Activated CD4-positive, CD25-positive, alpha-beta regulatory T cell (primary cell): Measurements from ENCODE around the gene WNT4.

ENCODE experiments used
- DNase-seq, 4 experiments: peaks; one replicate each; lab custom pipeline; 2025; lab: John Stamatoyannopoulos, UW

WNT4 gene

GRCh38 chr1:22075718-22076117 is 67.2 kb downstream of the WNT4 start:
- DNase-seq: no peak

- DNase-seq: no peak
Measured at GRCh38 chr1:22074803-22075202, 68.1 kb downstream of the WNT4 start.

- DNase-seq: no peak
Measured at GRCh38 chr1:22071511-22071910, 71.4 kb downstream of the WNT4 start.
